ENCODE data around the gene PF4V1.
"Not testable (repeated sequence)": the region's sequence is repeated elsewhere in the genome, so short reads cannot be mapped to it uniquely, and the experiment has no call there.

Gene PF4V1

DNA sequence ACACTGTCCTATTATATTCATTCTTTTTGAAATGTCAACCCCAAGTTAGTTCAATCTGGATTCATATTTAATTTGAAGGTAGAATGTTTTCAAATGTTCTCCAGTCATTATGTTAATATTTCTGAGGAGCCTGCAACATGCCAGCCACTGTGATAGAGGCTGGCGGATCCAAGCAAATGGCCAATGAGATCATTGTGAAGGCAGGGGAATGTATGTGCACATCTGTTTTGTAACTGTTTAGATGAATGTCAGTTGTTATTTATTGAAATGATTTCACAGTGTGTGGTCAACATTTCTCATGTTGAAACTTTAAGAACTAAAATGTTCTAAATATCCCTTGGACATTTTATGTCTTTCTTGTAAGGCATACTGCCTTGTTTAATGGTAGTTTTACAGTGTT is 17.7 kb downstream of the PF4V1 start:
- no peak for DNase-seq (ENCODE audit: low spot score)

GRCh38 chr4:73871511-73872310 is 18.6 kb downstream of the PF4V1 start:
- DNase-seq (ENCODE audit: low spot score): no peak

DNA sequence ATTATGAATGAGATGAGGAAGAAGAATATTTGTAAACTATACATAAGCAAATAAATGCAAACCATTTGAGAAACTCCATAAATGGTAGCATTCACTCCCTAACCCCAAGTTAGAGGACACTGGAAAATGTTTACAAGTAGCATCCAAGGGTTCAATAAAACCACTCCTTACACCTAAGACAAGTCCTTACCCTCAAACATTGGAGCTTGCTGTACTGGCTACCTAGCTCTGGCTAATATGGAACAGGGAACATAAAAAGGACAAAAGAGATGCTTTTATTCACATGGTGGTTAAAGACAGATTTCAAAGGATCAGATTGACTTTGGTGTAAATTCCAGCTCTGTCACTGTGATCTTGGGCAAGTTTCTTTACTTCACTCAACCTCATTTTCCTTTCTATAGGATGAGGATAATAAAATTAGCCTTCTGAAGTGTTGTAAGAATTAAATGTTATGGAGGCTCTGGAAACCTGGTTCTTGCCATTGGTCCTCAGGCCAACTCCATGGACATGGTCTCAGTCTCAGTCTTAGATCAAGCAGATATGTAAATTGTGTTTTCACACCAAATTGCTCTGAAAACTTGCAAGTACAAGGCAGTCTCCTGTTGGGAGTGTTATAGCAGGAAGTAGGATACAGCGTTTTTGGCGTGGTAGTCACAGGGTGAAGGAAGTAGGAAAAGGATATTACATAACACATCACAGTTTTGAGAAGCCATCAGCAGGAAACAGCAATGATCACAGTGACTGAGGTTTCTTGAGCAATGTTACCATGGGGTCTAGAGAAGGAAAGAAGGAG is 19.4 kb downstream of the PF4V1 start:
- DNase-seq (ENCODE audit: low spot score): no peak

- DNase-seq (ENCODE audit: low spot score): no peak
Measured at GRCh38 chr4:73874386-73874785, 21.3 kb downstream of the PF4V1 start.

- DNase-seq (ENCODE audit: low spot score): no peak
Measured at GRCh38 chr4:73875401-73875800, 22.3 kb downstream of the PF4V1 start.

GRCh38 chr4:73883306-73883705 is 30.2 kb downstream of the PF4V1 start:
- no peak for DNase-seq (ENCODE audit: low spot score)

- DNase-seq (ENCODE audit: low spot score): no peak
Measured at GRCh38 chr4:73885574-73886267, 32.6 kb downstream of the PF4V1 start.

DNA sequence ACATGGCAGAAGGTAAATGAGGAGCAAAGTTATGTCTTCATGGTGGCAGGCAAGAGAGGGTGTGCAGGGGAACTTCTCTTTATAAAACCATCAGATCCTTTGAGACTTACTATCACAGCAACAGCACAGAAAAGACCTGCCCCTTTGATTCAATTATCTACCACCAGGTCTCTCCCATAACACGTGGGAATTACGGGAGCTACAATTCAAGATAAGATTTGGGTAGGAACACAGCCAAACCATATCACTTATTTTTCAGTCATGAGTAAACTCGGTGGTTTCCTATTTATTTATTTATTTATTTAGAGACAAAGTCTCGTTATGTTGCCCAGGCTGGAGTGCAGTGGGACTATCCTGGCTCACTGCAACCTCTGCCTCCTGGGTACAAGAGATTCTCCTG is 38.2 kb downstream of the PF4V1 start:
- no peak for DNase-seq (ENCODE audit: low spot score)

DNA sequence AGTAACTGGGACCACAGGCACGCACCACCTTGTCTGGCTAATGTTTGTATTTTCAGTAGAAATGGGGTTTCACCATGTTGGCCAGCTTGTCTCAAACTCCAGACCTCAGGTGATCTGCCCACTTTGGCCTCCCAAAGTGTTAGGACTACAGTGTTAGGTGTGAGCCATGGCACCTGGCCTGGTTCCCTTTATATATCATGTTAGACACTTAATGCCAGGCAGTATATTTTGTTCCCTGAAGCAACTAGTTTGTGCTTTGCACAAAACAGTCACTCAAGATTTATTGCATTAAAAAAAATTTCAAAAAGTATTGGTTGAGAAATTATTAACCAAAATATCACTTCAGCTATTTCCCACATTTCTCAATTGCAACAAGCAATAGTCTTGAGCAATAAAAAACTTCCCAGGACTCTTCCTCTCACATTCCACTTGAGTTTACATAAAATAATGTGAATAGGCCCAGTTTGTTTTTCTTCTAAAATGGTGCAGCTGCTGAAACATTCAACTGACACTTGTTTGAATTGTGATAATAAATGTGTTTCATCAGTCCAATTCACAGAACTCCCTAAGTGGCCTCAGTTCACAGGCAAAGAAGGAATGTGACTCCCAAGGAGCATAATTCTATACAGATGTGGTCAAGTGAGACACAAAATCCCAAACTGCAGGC is 38.8 kb downstream of the PF4V1 start:
- DNase-seq (ENCODE audit: low spot score): no peak

GRCh38 chr4:73892966-73893365 is 39.9 kb downstream of the PF4V1 start:
- DNase-seq (ENCODE audit: low spot score): no peak

- no peak for DNase-seq (ENCODE audit: low spot score)
Measured at GRCh38 chr4:73894001-73894400, 40.9 kb downstream of the PF4V1 start.

DNA sequence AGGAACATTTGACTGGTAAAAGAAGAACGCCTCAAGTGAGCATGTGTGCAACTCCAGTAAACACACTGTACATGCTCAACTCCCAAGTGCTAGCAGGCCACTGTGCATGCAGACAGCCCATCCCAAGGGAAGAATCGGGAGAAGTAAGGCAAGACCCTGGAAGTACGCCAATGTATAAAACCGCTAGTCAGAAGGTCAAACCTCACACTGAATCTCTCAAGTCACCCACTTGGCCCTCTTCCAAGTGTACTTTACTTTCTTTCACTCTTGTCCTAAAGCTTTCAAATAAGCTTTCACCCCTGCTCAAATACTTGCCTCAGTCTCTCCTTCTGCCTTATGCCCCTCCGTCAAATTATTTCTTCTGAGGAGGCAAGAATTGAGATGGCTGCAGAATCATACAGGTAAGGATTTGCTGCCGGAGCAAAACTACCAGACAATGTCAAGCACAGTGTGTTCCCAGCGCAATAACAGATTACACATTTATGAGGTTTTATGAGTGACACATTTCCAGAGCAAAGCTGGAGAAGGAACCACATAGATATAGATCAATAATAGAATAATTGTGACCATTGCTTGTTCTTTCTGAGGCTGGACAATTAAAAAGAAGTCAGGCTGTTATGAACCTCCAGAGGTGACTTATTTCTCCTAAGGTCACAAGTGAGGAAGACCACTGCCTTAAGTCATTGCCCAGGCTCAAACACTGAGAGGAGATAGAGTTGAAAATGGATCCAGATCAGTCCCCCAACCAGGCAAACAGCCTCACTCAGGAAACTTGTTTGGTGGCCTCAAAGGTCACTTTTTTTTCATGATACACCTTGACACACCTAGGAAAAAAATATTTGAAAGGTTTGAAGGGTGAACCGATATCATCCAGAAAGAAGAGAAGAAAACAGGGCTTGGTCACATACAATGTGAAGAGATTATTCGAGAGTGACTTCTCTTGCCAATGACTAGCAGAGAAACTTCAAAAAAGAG is 42.4 kb downstream of the PF4V1 start:
- DNase-seq (ENCODE audit: low spot score): no peak

DNA sequence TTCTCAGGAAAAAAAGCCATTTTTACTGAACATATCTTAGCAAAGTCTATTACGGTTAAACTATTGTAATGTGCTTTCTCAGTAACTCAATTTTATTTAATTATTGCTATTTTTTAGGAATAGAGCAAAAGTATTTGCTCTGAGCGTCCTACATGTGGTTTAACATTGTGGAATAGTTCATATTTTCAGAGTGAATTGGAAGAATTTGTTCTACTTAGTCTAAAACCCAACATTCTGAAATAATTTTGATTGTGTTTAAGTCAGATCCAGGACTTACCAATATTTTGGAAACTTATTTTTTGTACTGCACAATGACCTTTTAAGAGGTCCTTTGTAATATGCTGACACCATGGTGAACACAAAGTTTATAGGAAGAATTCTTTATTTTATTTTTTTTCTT is 43.3 kb downstream of the PF4V1 start:
- DNase-seq (ENCODE audit: low spot score): no peak

DNA sequence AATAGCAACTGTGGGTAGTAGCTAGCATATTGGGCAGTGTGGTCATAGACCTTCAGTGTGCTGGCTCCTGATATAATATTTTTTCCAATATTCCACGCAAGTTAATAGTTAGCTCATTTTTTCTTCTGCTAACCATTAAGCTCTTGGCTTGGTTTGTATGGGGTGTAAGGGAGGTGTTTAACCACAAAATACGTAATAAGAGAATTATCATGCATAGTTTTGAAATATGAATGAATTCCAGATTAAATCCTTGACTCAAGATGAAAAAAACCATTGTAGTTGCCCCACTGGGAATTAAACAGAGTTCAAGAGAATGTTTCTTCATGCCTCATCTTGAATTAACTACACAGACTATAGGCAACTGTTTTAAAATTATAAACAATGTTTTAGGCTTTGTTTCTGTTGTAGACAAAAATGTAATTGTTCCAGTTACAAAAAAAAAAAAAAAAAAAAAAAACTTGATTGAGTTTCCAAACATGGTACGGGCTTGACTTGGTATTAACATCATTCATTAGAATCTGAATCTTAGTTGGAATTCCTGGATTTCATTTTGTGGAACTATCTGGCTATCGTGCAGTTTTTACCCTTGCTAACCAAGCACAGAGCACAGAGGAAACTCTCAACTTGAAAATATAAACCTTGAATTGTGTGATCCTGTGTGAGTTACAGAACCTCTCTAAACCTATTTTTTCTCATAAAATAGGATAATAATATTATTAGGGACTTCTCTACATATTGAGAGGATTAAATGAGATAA is 44.5 kb downstream of the PF4V1 start:
- DNase-seq (ENCODE audit: low spot score): peak; percentile 82

DNA sequence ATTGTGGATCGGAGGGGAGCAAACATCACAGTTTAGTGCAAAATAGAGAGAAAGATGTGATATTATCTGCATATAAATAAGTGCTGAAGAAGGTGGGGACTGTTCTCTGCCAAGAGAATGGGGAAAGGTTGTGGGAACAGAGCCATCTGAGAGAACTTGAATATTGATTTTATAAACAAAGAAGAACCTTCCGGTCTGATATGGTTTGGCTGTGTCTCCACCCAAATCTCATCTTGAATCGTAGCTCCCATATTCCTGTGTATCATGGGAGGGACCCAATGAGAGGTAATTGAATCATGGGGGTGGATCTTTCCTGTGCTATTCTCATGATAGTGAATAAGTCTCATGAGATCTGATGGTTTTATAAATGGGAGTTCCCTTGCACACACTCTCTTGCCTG is 46.2 kb downstream of the PF4V1 start:
- not testable (repeated sequence) for DNase-seq (ENCODE audit: low spot score)

GRCh38 chr4:73901031-73901430 is 47.9 kb downstream of the PF4V1 start:
- no peak for DNase-seq (ENCODE audit: low spot score)

DNA sequence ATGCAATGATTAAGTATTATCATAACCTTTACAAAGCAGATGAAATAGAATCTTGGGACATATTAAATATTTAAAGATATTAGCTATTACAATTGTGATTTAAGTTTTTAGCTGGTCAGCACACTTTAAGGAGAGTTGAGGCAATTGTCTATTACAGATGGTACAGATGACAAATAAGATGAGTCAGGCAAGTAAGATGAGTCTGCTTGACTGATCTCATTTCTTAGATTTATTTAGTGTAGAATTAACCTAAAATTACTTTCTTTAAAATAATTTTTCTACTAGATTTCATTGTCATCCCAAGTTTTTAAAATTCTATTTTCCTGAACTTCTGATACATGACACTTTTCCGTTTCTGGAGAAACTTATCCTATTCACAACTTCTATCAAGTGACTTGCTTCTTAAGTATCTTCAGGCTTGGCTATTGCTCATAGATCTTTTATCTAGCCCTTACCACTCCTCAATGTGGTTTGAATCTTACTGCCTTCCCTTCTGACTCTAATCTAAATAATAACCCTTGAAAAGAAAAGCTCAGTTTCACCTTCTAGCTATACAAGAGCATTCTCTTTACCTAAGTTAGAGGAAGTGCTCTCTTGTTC is 49.0 kb downstream of the PF4V1 start:
- no peak for DNase-seq (ENCODE audit: low spot score)

DNA sequence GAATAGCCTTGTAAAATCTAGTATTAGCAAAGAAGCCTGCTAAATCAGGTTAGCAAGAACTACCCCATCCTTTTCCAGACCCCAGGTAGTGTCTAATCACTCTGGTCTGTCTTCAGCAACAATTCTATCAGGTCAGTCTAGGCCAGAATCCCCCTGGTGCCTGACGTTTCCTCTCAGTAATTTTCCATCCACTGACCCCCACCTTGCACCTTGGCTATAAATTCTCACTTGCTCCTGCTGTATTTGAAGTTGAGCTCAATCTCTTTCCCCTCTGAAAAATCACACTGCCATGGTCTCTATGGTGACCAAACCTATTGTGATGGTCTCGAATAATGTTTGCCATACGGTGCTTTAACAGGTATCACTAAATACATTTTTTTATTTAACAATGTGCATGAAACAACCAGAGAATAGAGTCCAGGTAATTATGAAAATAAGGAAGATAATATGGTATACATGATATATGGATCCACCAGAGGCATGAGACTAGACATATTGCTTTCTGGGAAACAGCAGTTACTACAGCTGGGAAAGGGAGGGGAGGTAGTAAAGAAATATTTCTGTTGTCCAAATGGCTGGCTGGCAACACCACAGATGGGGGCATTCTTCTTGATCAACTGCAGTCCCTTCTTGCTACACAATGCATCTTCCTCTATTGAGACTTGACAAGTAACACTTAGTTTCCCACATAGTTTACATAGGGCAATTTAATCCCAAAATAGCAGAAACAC is 49.9 kb downstream of the PF4V1 start:
- DNase-seq (ENCODE audit: low spot score): no peak

Measured in COLO829 (cell line).